Epithelial cell of proximal tubule (primary cell): ENCODE results near the gene GSX2. TPM values are rescaled to one million over a fixed set of nuclear protein-coding genes. Genes with fewer than 3 reads are reported as not detected.
A peak's percentile ranks its signal among the peaks of the same experiment; 100 is the strongest.

Experiments used
- DNase-seq: peaks from one replicate; pipeline ENCODE4 v3.0.0-alpha.2; 2011; ENCODE audit warnings: low read depth
- H3K4me3 ChIP-seq: 2 replicates; pipeline ENCODE4 v1.5.1; 2011; ENCODE audit warnings: low read depth, mild to moderate bottlenecking, low read length
- CTCF ChIP-seq: conservative IDR thresholded peaks from 2 replicates; pipeline ENCODE4 v1.5.1; 2012; ENCODE audit warnings: low read depth, mild to moderate bottlenecking, low read length
- total RNA-seq: library from RNA; depleted of rRNA; stranded (reverse); fragments of >200 nt; gene quantifications from 2 replicates; pipeline ENCODE4 v1.2.3, GENCODE V29; 2015

The GSX2 gene
- total RNA-seq, 1 donor from 2014 or later = not detected

GRCh38 chr4:54064317-54065111 lies 35.4 kb upstream of the GSX2 start, which contains the start of gene CHIC2:
CHIC2 (minus strand) TSS chr4:54064605; CDS start chr4:54064300, 305 bp downstream.
- TF ChIP-seq CTCF = no peak
- DNase-seq = no peak
- H3K4me3 ChIP-seq = peak within 1 kb of the TSS; percentile 78

- no peak for TF ChIP-seq CTCF
- no peak overlapping the region for H3K4me3 ChIP-seq
- DNase-seq = no peak
Measured at GRCh38 chr4:54065282-54066087, 34.5 kb upstream of the GSX2 start.

GRCh38 chr4:54066088-54066415 lies 33.9 kb upstream of the GSX2 start:
- no peak overlapping the region for H3K4me3 ChIP-seq
- TF ChIP-seq CTCF = no peak
- no peak for DNase-seq

GRCh38 chr4:54066718-54067129 lies 33.2 kb upstream of the GSX2 start:
- H3K4me3 ChIP-seq = no peak overlapping the region
- no peak for DNase-seq
- TF ChIP-seq CTCF = no peak

GRCh38 chr4:54067166-54067565 lies 32.8 kb upstream of the GSX2 start:
- no peak for TF ChIP-seq CTCF
- DNase-seq = no peak
- H3K4me3 ChIP-seq = no peak overlapping the region

GRCh38 chr4:54073271-54073880 lies 26.6 kb upstream of the GSX2 start:
- TF ChIP-seq CTCF = no peak
- no peak for DNase-seq
- H3K4me3 ChIP-seq = no peak overlapping the region
